ENCODE results near the gene NLRP6. TPM values are rescaled to one million over a fixed set of nuclear protein-coding genes. Genes with fewer than 3 reads are reported as not detected.
"Not testable (repeated sequence)": the region's sequence is repeated elsewhere in the genome, so short reads cannot be mapped to it uniquely, and the experiment has no call there.

The NLRP6 gene
- total RNA-seq, 2 experiments from 2014 or later = 0.25 to 0.65 TPM

GRCh38 chr11:318405-319120 lies 40.4 kb downstream of the NLRP6 start:
- H3K36me3 ChIP-seq (ENCODE audit: insufficient read depth, low read length); DNase-seq (ENCODE audit: low spot score); H3K9me2 ChIP-seq (ENCODE audit: insufficient read depth, low read length); POLR2A ChIA-PET; H3K9me3 ChIP-seq (ENCODE audit: low read length); H2AFZ ChIP-seq (ENCODE audit: low read length); H3K27ac ChIP-seq (ENCODE audit: low read depth, low read length, poor library complexity, severe bottlenecking); BruUV-seq (replicated peaks); H4K20me1 ChIP-seq (ENCODE audit: insufficient read depth, low read length); H3K79me2 ChIP-seq (ENCODE audit: insufficient read depth, low read depth, low read length); intact Hi-C loops (cut with micrococcal nuclease; ENCODE audit: unreplicated experiment); CTCF ChIA-PET (ENCODE audit: unreplicated experiment): not testable (repeated sequence)
- Histone ChIP-seq H3K4me1 (ENCODE audit: insufficient read depth, low read length, poor library complexity, severe bottlenecking) (peaks cover 13% of the 10 kb centered on the region), H3K4me2 (ENCODE audit: low read length) (peak overlapping the region; percentile 34; the same call in 1 of the 2 replicates), H3K4me3 (ENCODE audit: low read depth, low read length, poor library complexity, severe bottlenecking) (peak overlapping the region; percentile 38)

- H3K4me2 ChIP-seq (ENCODE audit: low read length); H2AFZ ChIP-seq (ENCODE audit: low read length); H3K4me3 ChIP-seq (ENCODE audit: low read depth, low read length, poor library complexity, severe bottlenecking); H4K20me1 ChIP-seq (ENCODE audit: insufficient read depth, low read length); CTCF ChIA-PET (ENCODE audit: unreplicated experiment); DNase-seq (ENCODE audit: low spot score); POLR2A ChIA-PET; H3K9me2 ChIP-seq (ENCODE audit: insufficient read depth, low read length); H3K9me3 ChIP-seq (ENCODE audit: low read length); H3K27ac ChIP-seq (ENCODE audit: low read depth, low read length, poor library complexity, severe bottlenecking); H3K36me3 ChIP-seq (ENCODE audit: insufficient read depth, low read length); H3K4me1 ChIP-seq (ENCODE audit: insufficient read depth, low read length, poor library complexity, severe bottlenecking); intact Hi-C loops (cut with micrococcal nuclease; ENCODE audit: unreplicated experiment); H3K79me2 ChIP-seq (ENCODE audit: insufficient read depth, low read depth, low read length); BruUV-seq (replicated peaks): not testable (repeated sequence)
Measured at GRCh38 chr11:319121-319887, 41.1 kb downstream of the NLRP6 start.

DNA sequence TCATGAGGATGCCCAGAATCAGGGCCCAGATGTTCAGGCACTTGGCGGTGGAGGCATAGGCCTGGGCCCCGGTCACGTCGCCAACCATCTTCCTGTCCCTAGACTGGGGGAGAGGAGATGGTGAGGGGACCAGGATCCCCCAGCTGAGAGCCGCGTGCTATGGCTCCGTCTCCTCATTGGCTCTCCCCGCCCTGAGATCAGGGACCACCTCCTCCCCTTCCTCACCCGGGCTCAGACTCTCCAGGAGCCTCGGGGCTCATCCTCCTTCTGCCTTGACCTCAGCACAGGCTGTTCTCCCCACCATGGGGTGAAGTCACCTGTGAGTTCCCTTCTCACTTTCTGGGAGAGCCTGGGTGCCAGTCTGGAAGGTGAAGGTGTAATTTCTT lies 41.7 kb downstream of the NLRP6 start:
- H3K79me2 ChIP-seq (ENCODE audit: insufficient read depth, low read depth, low read length); H3K27ac ChIP-seq (ENCODE audit: low read depth, low read length, poor library complexity, severe bottlenecking); CTCF ChIA-PET (ENCODE audit: unreplicated experiment); H2AFZ ChIP-seq (ENCODE audit: low read length); H3K9me3 ChIP-seq (ENCODE audit: low read length); H3K4me2 ChIP-seq (ENCODE audit: low read length); H3K4me3 ChIP-seq (ENCODE audit: low read depth, low read length, poor library complexity, severe bottlenecking); BruUV-seq (replicated peaks); DNase-seq (ENCODE audit: low spot score); H3K4me1 ChIP-seq (ENCODE audit: insufficient read depth, low read length, poor library complexity, severe bottlenecking); intact Hi-C loops (cut with micrococcal nuclease; ENCODE audit: unreplicated experiment); POLR2A ChIA-PET; H3K9me2 ChIP-seq (ENCODE audit: insufficient read depth, low read length); H4K20me1 ChIP-seq (ENCODE audit: insufficient read depth, low read length); H3K36me3 ChIP-seq (ENCODE audit: insufficient read depth, low read length): not testable (repeated sequence)

DNA sequence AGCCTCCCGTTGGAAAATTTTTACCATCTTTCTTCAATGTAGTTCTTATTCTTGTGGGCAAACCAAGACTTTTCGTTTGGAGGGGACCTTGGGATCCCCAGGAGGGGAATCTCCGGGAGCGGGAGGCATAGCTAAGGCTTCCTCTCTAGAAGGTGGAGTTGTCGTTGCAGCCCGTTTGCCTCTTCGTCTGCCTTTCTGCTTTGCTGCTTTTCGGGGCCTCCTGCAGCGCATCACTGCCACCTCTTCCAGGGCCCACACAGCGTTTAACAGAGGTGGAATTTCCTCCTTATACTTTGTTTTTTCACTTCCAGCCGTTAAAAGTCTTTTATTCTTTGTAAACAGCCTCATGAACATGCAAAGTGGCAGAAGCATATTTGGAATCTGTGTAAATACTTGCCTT lies 45.9 kb downstream of the NLRP6 start:
- Histone ChIP-seq H3K4me2 (ENCODE audit: low read length) (no peak overlapping the region), H3K36me3 (ENCODE audit: insufficient read depth, low read length) (no peaks in the 10 kb centered on the region), H3K9me3 (ENCODE audit: low read length) (no peaks in the 10 kb centered on the region), H3K9me2 (ENCODE audit: insufficient read depth, low read length) (no peaks in the 10 kb centered on the region), H2AFZ (ENCODE audit: low read length) (no peak overlapping the region), H3K79me2 (ENCODE audit: insufficient read depth, low read depth, low read length) (no peaks in the 10 kb centered on the region), H4K20me1 (ENCODE audit: insufficient read depth, low read length) (no peaks in the 10 kb centered on the region), H3K27ac (ENCODE audit: low read depth, low read length, poor library complexity, severe bottlenecking) (no peak overlapping the region), H3K4me3 (ENCODE audit: low read depth, low read length, poor library complexity, severe bottlenecking) (no peak overlapping the region), H3K4me1 (ENCODE audit: insufficient read depth, low read length, poor library complexity, severe bottlenecking) (peaks cover 32% of the 10 kb centered on the region)
- ChIA-PET CTCF (ENCODE audit: unreplicated experiment) (no interaction called here), POLR2A (interaction anchor here (0.9 to 1.6 kb wide), 2 partner anchors 12 to 16 kb away, joined by 3 to 5 read pairs; no protein-coding TSS in a partner anchor)
- no TSS peak for BruUV-seq (replicated peaks)
- TF ChIP-seq EZH2phosphoT487 (IDR thresholded peaks at IDR 0.05; ENCODE audit: borderline replicate concordance, low read depth, low read length) (no peak), CTCF (conservative IDR thresholded peaks at IDR 0.05; ENCODE audit: low read length) (no peak)
- intact Hi-C loops (cut with micrococcal nuclease; ENCODE audit: unreplicated experiment) = no loop called here
- no peak for DNase-seq (ENCODE audit: low spot score)

GRCh38 chr11:324593-325517 lies 46.6 kb downstream of the NLRP6 start:
- intact Hi-C loops (cut with micrococcal nuclease; ENCODE audit: unreplicated experiment); H3K4me3 ChIP-seq (ENCODE audit: low read depth, low read length, poor library complexity, severe bottlenecking); H2AFZ ChIP-seq (ENCODE audit: low read length); H3K36me3 ChIP-seq (ENCODE audit: insufficient read depth, low read length); BruUV-seq (replicated peaks); DNase-seq (ENCODE audit: low spot score); H4K20me1 ChIP-seq (ENCODE audit: insufficient read depth, low read length); H3K27ac ChIP-seq (ENCODE audit: low read depth, low read length, poor library complexity, severe bottlenecking); H3K9me2 ChIP-seq (ENCODE audit: insufficient read depth, low read length); CTCF ChIA-PET (ENCODE audit: unreplicated experiment); H3K4me2 ChIP-seq (ENCODE audit: low read length); H3K9me3 ChIP-seq (ENCODE audit: low read length); H3K79me2 ChIP-seq (ENCODE audit: insufficient read depth, low read depth, low read length): not testable (repeated sequence)
- H3K4me1 ChIP-seq (ENCODE audit: insufficient read depth, low read length, poor library complexity, severe bottlenecking) = peaks cover 39% of the 10 kb centered on the region
- POLR2A ChIA-PET = interaction anchor here (0.9 to 1.6 kb wide), 2 partner anchors 13 to 15 kb away, joined by 3 to 5 read pairs; no protein-coding TSS in a partner anchor

Measured in OCI-LY7 (cell line).